OCI-LY1 (cell line): ENCODE measurements around the gene KIAA1549.

ENCODE experiments used
- EZH2 ChIP-seq: fragments of 200-600 bp; sonication (generic), shearing (Covaris generic); IDR thresholded peaks from 2 replicates; pipeline ENCODE4 v1.8.0; 2017; ENCODE audit warnings: borderline replicate concordance, mixed run types, mild to moderate bottlenecking, antibody characterized with exemption, low read length, moderate library complexity, mixed read lengths
- TF ChIP-seq, protein P1 (sequence below): fragments of 200-600 bp; sonication (generic), shearing (Covaris generic); IDR thresholded peaks from 2 replicates; pipeline ENCODE4 v1.5.1; 2017; ENCODE audit warnings: mild to moderate bottlenecking, antibody characterized with exemption, low read length, moderate library complexity, mixed read lengths

- TF ChIP-seq, protein P1, sequence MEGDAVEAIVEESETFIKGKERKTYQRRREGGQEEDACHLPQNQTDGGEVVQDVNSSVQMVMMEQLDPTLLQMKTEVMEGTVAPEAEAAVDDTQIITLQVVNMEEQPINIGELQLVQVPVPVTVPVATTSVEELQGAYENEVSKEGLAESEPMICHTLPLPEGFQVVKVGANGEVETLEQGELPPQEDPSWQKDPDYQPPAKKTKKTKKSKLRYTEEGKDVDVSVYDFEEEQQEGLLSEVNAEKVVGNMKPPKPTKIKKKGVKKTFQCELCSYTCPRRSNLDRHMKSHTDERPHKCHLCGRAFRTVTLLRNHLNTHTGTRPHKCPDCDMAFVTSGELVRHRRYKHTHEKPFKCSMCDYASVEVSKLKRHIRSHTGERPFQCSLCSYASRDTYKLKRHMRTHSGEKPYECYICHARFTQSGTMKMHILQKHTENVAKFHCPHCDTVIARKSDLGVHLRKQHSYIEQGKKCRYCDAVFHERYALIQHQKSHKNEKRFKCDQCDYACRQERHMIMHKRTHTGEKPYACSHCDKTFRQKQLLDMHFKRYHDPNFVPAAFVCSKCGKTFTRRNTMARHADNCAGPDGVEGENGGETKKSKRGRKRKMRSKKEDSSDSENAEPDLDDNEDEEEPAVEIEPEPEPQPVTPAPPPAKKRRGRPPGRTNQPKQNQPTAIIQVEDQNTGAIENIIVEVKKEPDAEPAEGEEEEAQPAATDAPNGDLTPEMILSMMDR: no peak
- no peak for TF ChIP-seq EZH2
Observed at GRCh38 chr7:138949421-138950088, 31.6 kb downstream of the KIAA1549 start.
